SK-N-SH (cell line): Measurements from ENCODE around the gene EAF2. TPM values are rescaled to one million over a fixed set of nuclear protein-coding genes. Genes with fewer than 3 reads are reported as not detected.
"Not testable (repeated sequence)": the region's sequence is repeated elsewhere in the genome, so short reads cannot be mapped to it uniquely, and the experiment has no call there.

ENCODE experiments used
- CTCF ChIA-PET: fragments of 300-600, 350-600 bp; formaldehyde crosslinking; extraction: SDS; loops from one replicate; lab custom pipeline; 2021; lab: Yijun Ruan, JAX
- POLR2A ChIA-PET: fragments of 350-600 bp; sonication (Branson Sonifier 250); formaldehyde crosslinking; extraction: SDS; loops from one replicate; lab custom pipeline; 2020; ENCODE audit warnings: antibody characterized with exemption, inconsistent platforms; lab: Yijun Ruan, JAX
- DNase-seq: peaks from one replicate; pipeline ENCODE4 v3.0.0; 2012
- H2AFZ ChIP-seq: fragments of 200-600 bp; sonication (generic); 2 replicates; pipeline ENCODE4 v1.8.1; 2016; ENCODE audit warnings: antibody characterized with exemption, mild to moderate bottlenecking, low read depth
- H3F3A ChIP-seq: fragments of 200-600 bp; sonication (generic); replicated peaks from 2 replicates; pipeline ENCODE3; 2016; ENCODE audit warnings: antibody characterized with exemption, mild to moderate bottlenecking; ENCODE audit not compliant: insufficient read depth
- H3K27ac ChIP-seq, 2 experiments: fragments of 200-500 bp in 1 of 2; fragments of 200-600 bp in 1 of 2; sonication (Bioruptor generic) in 1 of 2; sonication (generic), shearing (Covaris generic) in 1 of 2; 2 replicates each; pipeline versions ENCODE4 v1.5.1 to v1.6.1; 2014 to 2016; ENCODE audit warnings: low read depth in 2 of 2, inconsistent platforms in 1 of 2, low read length in 1 of 2, mild to moderate bottlenecking in 1 of 2, mixed read lengths in 1 of 2
- H3K27me3 ChIP-seq: fragments of 200-600 bp; sonication (generic), shearing (Covaris generic); 2 replicates; pipeline ENCODE4 v1.6.1; 2016; ENCODE audit warnings: mixed run types; ENCODE audit not compliant: insufficient read depth
- H3K36me3 ChIP-seq, 2 experiments: fragments of 200-500 bp in 1 of 2; fragments of 200-600 bp in 1 of 2; sonication (Bioruptor generic) in 1 of 2; sonication (generic) in 1 of 2; replicated peaks in 1 of 2; 2 replicates each; pipeline versions ENCODE3 to v1.5.1; 2014 to 2016; ENCODE audit warnings: low read length in 1 of 2, mild to moderate bottlenecking in 1 of 2; ENCODE audit not compliant: insufficient read depth in 2 of 2, control insufficient read depth in 1 of 2
- H3K4me1 ChIP-seq, 2 experiments: fragments of 200-500 bp in 1 of 2; fragments of 200-600 bp in 1 of 2; sonication (Bioruptor generic) in 1 of 2; sonication (generic), shearing (Covaris generic) in 1 of 2; 2 replicates each; pipeline versions ENCODE4 v1.5.1 to v1.6.1; 2014 to 2016; ENCODE audit warnings: low read depth in 1 of 2, low read length in 1 of 2, mixed run types in 1 of 2; ENCODE audit not compliant: insufficient read depth in 2 of 2, control insufficient read depth in 1 of 2
- H3K4me2 ChIP-seq: fragments of 200-600 bp; sonication (generic), shearing (Covaris generic); 2 replicates; pipeline ENCODE4 v1.6.1; 2017; ENCODE audit warnings: mixed run types
- H3K4me3 ChIP-seq, 2 experiments: fragments of 200-500 bp in 1 of 2; fragments of 200-600 bp in 1 of 2; sonication (Bioruptor generic) in 1 of 2; sonication (generic), shearing (Covaris generic) in 1 of 2; 2 replicates each; pipeline versions ENCODE4 v1.5.1 to v1.8.1; 2014 to 2016; ENCODE audit warnings: low read depth in 2 of 2, inconsistent platforms in 1 of 2, low read length in 1 of 2, mild to moderate bottlenecking in 1 of 2, mixed read lengths in 1 of 2, moderate library complexity in 1 of 2
- H3K79me2 ChIP-seq: fragments of 200-600 bp; sonication (generic); 2 replicates; pipeline ENCODE4 v1.8.1; 2017; ENCODE audit warnings: mild to moderate bottlenecking; ENCODE audit not compliant: insufficient read depth
- H3K9ac ChIP-seq: fragments of 200-600 bp; sonication (generic); 2 replicates; pipeline ENCODE4 v1.6.1; 2017; ENCODE audit warnings: mixed run types
- H3K9me2 ChIP-seq: fragments of 200-600 bp; sonication (generic); 2 replicates; pipeline ENCODE4 v1.6.1; 2017; ENCODE audit warnings: mixed run types
- H3K9me3 ChIP-seq: fragments of 200-600 bp; sonication (generic); 2 replicates; pipeline ENCODE4 v1.6.1; 2017; ENCODE audit warnings: mixed run types, mild to moderate bottlenecking, moderate library complexity
- H4K20me1 ChIP-seq: fragments of 200-600 bp; sonication (generic); 2 replicates; pipeline ENCODE4 v1.6.1; 2017; ENCODE audit warnings: mild to moderate bottlenecking, mixed run types; ENCODE audit not compliant: insufficient read depth
- FOXM1 ChIP-seq: IDR thresholded peaks from 2 replicates; pipeline ENCODE4 v1.4.0; 2012; ENCODE audit warnings: low read depth, mild to moderate bottlenecking
- RAD21 ChIP-seq: IDR thresholded peaks from 2 replicates; pipeline ENCODE4 v1.6.1; 2012; ENCODE audit warnings: mild to moderate bottlenecking, low read length
- RXRA ChIP-seq: IDR thresholded peaks from 2 replicates; pipeline ENCODE4 v1.4.0; 2012; ENCODE audit warnings: low read depth, mild to moderate bottlenecking, borderline replicate concordance
- WGBS: methylation state at CpG from one replicate; pipeline ENCODE4 v1.1.6; 2017; ENCODE audit warnings: low lambda C conversion rate; 5-methylcytosine and 5-hydroxymethylcytosine counted together
- polyA plus RNA-seq, 3 experiments: library from polyadenylated mRNA; depleted of rRNA; stranded (reverse); fragments of >200 nt; gene quantifications; 2 replicates each; pipeline ENCODE4 v1.2.3, GENCODE V29; 2012
- TF ChIP-seq, protein P1 (sequence below): fragments of 200-600 bp; sonication (generic); IDR thresholded peaks from 2 replicates; pipeline ENCODE4 v1.6.1; 2017; ENCODE audit warnings: antibody characterized with exemption, mild to moderate bottlenecking, moderate library complexity
- TF ChIP-seq, protein P2 (sequence below): IDR thresholded peaks from 2 replicates; pipeline ENCODE4 v1.4.0; 2012; ENCODE audit warnings: low read depth, borderline replicate concordance
- TF ChIP-seq, protein P3 (sequence below): IDR thresholded peaks from 2 replicates; pipeline ENCODE4; 2012

EAF2 gene
- polyA plus RNA-seq, 1 of the 3 experiments (the other 2 are of a cell fraction): 0.85 TPM

DNA sequence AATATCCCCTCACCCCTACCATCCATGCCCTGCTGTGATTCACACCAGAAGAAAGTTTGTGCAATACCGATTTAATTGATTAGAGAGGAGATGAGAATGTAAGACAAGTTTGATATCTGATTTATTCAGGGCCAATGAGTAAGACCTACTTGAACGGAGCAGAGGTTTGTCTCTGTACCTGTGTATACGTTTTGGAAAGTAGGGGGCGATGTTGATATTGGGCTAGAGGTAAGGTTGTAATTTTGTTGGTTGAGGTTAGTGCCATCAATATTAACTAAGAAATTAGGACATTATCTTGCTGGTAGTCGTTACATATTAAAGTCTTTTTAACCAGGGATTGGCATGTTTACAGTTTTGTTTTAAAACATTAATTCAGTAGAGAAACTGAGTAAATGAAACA, 20.5 kb downstream of the EAF2 start:
- Histone ChIP-seq H3K36me3 (no peaks in the 10 kb centered on the region), H3K4me3 (no peak overlapping the region), H3K27ac (no peak overlapping the region), H3K4me1 (no peaks in the 10 kb centered on the region), H3K9me3 (no peaks in the 10 kb centered on the region), H3K9ac (no peak overlapping the region), H3K9me2 (no peaks in the 10 kb centered on the region), H3K4me2 (no peak overlapping the region), H3K79me2 (no peaks in the 10 kb centered on the region), H4K20me1 (no peaks in the 10 kb centered on the region), H2AFZ (no peak overlapping the region), H3F3A (no peaks in the 10 kb centered on the region), H3K27me3 (no peaks in the 10 kb centered on the region)
- POLR2A ChIA-PET: no interaction called here
- 66% methylated on average over 5 of the region's 5 CpGs for WGBS
- CTCF ChIA-PET: no interaction called here
- no peak for DNase-seq
- TF ChIP-seq, protein P1, sequence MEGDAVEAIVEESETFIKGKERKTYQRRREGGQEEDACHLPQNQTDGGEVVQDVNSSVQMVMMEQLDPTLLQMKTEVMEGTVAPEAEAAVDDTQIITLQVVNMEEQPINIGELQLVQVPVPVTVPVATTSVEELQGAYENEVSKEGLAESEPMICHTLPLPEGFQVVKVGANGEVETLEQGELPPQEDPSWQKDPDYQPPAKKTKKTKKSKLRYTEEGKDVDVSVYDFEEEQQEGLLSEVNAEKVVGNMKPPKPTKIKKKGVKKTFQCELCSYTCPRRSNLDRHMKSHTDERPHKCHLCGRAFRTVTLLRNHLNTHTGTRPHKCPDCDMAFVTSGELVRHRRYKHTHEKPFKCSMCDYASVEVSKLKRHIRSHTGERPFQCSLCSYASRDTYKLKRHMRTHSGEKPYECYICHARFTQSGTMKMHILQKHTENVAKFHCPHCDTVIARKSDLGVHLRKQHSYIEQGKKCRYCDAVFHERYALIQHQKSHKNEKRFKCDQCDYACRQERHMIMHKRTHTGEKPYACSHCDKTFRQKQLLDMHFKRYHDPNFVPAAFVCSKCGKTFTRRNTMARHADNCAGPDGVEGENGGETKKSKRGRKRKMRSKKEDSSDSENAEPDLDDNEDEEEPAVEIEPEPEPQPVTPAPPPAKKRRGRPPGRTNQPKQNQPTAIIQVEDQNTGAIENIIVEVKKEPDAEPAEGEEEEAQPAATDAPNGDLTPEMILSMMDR: peak; percentile 32
- TF ChIP-seq, protein P2, sequence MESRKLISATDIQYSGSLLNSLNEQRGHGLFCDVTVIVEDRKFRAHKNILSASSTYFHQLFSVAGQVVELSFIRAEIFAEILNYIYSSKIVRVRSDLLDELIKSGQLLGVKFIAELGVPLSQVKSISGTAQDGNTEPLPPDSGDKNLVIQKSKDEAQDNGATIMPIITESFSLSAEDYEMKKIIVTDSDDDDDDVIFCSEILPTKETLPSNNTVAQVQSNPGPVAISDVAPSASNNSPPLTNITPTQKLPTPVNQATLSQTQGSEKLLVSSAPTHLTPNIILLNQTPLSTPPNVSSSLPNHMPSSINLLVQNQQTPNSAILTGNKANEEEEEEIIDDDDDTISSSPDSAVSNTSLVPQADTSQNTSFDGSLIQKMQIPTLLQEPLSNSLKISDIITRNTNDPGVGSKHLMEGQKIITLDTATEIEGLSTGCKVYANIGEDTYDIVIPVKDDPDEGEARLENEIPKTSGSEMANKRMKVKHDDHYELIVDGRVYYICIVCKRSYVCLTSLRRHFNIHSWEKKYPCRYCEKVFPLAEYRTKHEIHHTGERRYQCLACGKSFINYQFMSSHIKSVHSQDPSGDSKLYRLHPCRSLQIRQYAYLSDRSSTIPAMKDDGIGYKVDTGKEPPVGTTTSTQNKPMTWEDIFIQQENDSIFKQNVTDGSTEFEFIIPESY: no peak
- TF ChIP-seq RAD21 (peak; percentile 47), FOXM1 (no peak), RXRA (no peak)
- TF ChIP-seq, protein P3, sequence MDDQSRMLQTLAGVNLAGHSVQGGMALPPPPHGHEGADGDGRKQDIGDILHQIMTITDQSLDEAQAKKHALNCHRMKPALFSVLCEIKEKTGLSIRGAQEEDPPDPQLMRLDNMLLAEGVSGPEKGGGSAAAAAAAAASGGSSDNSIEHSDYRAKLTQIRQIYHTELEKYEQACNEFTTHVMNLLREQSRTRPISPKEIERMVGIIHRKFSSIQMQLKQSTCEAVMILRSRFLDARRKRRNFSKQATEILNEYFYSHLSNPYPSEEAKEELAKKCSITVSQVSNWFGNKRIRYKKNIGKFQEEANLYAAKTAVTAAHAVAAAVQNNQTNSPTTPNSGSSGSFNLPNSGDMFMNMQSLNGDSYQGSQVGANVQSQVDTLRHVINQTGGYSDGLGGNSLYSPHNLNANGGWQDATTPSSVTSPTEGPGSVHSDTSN: no peak

DNA sequence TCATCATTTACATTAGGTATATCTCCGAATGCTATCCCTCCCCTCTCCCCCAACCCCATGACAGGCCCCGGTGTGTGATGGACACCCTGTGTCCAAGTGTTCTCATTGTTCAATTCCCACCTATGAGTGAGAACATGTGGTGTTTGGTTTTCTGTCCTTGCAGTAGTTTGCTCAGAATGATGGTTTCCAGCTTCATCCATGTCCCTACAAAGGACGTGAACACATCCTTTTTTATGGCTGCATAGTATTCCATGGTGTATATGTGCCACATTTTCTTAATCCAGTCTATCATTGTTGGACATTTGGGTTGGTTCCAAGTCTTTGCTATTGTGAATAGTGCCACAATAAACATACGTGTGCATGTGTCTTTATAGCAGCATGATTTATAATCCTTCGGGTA, 22.8 kb downstream of the EAF2 start:
- H3K27ac ChIP-seq, H3F3A ChIP-seq, H3K36me3 ChIP-seq, H3K9me3 ChIP-seq, H3K4me3 ChIP-seq, POLR2A ChIA-PET, CTCF ChIA-PET, DNase-seq, H2AFZ ChIP-seq, H3K4me2 ChIP-seq, H4K20me1 ChIP-seq, H3K27me3 ChIP-seq, H3K79me2 ChIP-seq, H3K9ac ChIP-seq, H3K4me1 ChIP-seq, H3K9me2 ChIP-seq: not testable (repeated sequence)
- 78% methylated on average over 3 of the region's 5 CpGs for WGBS

DNA sequence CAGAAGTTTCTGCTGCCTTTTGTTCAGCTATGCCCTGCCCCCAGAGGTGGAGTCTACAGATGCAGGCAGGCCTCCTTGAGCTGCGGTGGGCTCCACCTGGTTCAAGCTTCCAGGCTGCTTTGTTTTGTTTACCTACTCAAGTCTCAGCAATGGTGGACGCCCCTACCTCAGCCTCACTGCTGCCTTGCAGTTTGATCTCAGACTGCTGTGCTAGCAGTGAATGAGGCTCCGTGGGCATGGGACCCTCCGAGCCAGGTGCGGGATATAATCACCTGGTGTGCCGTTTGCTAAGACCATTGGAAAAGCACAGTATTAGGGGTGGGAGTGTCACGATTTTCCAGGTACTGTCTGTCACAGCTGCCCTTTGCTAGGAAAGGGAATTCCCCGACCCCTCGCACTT, 28.2 kb downstream of the EAF2 start:
- 72% methylated on average over 6 of the region's 9 CpGs for WGBS

More for the DNA sequence above, 28.2 kb downstream of the EAF2 start:
- H3K27me3 ChIP-seq, H3K4me3 ChIP-seq, H2AFZ ChIP-seq, H3K4me1 ChIP-seq, H3K9ac ChIP-seq, H3K79me2 ChIP-seq, DNase-seq, H3K4me2 ChIP-seq, H3K9me2 ChIP-seq, CTCF ChIA-PET, POLR2A ChIA-PET, H3K36me3 ChIP-seq, H3K9me3 ChIP-seq, H4K20me1 ChIP-seq, H3F3A ChIP-seq, H3K27ac ChIP-seq: not testable (repeated sequence)
